Testis (tissue), 2 donors: Measurements from ENCODE around the gene OCIAD2.

Experiments used
- CTCF ChIP-seq, 3 experiments: fragments of 450-650 bp in 2 of 3; fragments of 200-600 bp in 1 of 3; sonication (generic) in 1 of 3; IDR thresholded peaks; one replicate each; pipeline ENCODE4 v1.5.1; 2016 to 2019; ENCODE audit warnings: antibody characterized with exemption in 3 of 3, mild to moderate bottlenecking in 2 of 3, moderate library complexity in 1 of 3
- POLR2A ChIP-seq: fragments of 450-650 bp; IDR thresholded peaks from one replicate; pipeline ENCODE4 v1.6.1; 2017; ENCODE audit warnings: antibody characterized with exemption, mild to moderate bottlenecking, moderate library complexity

GRCh38 chr4:48899432-48899749 is 7.2 kb downstream of the OCIAD2 start:
- no peak for TF ChIP-seq CTCF (IDR thresholded peaks at IDR 0.05)
- TF ChIP-seq POLR2A: no peak
